Measurements from ENCODE around the gene HGF.

HGF gene

GRCh38 chr7:81676105-81676811 lies 93.6 kb downstream of the HGF start:
- DNase-seq, result no peak

GRCh38 chr7:81674431-81674830 lies 95.4 kb downstream of the HGF start:
- no peak for DNase-seq

GRCh38 chr7:81672872-81673271 lies 97.0 kb downstream of the HGF start:
- DNase-seq, result no peak

- no peak for DNase-seq
Measured at GRCh38 chr7:81669476-81670105, 100.3 kb downstream of the HGF start.

GRCh38 chr7:81666209-81666608 lies 103.6 kb downstream of the HGF start:
- no peak for DNase-seq

- DNase-seq, result no peak
Measured at GRCh38 chr7:81665236-81665635, 104.6 kb downstream of the HGF start.

- no peak for DNase-seq
Measured at GRCh38 chr7:81664304-81664703, 105.5 kb downstream of the HGF start.

GRCh38 chr7:81662531-81662930 lies 107.3 kb downstream of the HGF start:
- no peak for DNase-seq

GRCh38 chr7:81659697-81660395 lies 110.0 kb downstream of the HGF start:
- no peak for DNase-seq

- DNase-seq, result no peak
Measured at GRCh38 chr7:81657551-81657950, 112.3 kb downstream of the HGF start.

GRCh38 chr7:81655271-81655670 lies 114.6 kb downstream of the HGF start:
- no peak for DNase-seq

GRCh38 chr7:81652225-81652624 lies 117.6 kb downstream of the HGF start:
- DNase-seq, result no peak
